Amniotic epithelial cell (primary cell): Measurements from ENCODE around the gene PFKFB3.
"Not testable (repeated sequence)": the region's sequence is repeated elsewhere in the genome, so short reads cannot be mapped to it uniquely, and the experiment has no call there.

Experiments used
- DNase-seq: peaks from one replicate; pipeline ENCODE4 v3.0.0-alpha.2; 2010; ENCODE audit warnings: low read depth

Gene PFKFB3

DNA sequence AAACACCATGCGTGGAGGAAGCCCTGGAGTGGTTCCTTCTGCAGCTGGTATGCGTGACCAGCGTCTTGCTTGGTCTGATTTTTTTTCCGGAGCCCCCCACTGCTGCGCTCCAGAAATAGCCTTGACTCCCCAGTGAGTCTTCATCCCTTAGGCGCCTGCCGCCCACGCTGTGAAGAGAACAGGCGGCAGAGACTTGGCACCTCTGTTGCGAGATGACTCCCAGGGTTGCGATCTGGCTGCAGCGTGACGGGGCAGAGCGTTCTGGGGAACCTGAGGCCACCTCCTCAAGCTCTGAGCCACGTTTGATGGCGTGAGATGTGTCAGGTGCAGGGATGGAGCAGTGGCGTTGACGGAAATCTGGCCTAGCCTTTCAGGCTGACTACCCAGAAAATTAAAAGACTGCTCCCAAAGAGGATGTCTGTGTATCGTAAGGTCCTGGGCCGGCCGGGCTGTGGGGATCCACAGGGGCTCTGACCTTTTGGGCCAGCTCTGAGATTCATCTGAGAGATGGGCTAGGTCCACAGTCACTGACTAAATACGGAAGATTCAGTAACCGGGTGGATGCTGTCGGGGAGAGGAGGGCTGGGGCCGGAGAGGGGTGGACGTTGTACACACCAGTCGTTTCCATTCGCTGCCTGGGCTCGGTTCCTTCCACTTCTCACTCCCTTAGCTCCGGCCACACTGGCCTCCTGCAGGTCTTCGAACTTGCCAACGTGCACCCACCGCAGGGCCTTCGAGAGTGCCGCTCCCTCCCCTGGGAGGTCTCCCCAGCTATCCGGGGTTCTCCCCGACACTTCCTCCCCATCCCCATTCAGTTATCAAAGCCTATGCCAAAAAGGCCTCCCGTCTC lies 33.8 kb downstream of the PFKFB3 start:
- DNase-seq = no peak

DNA sequence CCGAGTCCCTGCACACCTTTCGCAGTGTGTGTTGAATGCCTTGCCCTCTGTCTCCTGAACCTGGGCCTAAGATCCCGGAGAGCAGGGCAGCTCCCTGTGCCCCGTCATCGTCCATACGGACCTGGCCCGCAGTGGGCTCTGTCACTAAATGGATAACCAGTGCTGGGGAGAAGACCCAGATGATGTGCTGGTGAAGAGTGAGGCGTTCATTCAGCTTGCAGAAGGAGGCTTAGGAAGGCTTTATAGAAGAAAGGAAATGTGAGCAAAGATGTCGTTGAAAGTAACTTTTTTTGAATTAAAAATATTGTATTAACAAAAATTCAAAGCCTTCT lies 34.4 kb downstream of the PFKFB3 start:
- no peak for DNase-seq

DNA sequence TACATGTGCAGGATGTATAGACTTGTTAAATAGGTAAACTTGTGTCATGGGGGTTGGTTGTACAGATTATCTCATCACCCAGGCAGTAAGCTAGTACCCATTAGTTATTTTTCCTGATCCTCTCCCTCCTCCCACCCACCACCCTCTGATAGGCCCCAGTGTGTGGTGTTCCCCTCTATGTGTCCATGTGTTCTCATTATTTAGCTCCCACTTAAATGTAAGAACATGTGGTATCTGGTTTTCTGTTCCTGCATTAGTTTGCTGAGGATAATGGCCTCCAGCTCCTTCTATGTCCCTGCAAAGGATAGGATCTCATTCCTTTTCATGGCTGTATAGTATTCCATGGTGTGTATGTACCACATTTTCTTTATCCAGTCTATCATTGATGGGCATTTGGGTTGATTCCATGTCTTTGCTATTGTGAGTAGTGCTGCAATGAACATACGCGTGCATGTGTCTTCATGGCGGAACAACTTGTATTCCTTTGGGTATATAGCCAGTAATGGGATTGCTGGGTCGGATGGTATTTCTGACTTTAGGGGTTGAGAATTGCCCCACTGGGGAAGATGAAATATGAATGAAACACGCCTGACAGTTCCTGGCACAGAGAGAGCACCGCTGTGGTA lies 36.0 kb downstream of the PFKFB3 start:
- not testable (repeated sequence) for DNase-seq

DNA sequence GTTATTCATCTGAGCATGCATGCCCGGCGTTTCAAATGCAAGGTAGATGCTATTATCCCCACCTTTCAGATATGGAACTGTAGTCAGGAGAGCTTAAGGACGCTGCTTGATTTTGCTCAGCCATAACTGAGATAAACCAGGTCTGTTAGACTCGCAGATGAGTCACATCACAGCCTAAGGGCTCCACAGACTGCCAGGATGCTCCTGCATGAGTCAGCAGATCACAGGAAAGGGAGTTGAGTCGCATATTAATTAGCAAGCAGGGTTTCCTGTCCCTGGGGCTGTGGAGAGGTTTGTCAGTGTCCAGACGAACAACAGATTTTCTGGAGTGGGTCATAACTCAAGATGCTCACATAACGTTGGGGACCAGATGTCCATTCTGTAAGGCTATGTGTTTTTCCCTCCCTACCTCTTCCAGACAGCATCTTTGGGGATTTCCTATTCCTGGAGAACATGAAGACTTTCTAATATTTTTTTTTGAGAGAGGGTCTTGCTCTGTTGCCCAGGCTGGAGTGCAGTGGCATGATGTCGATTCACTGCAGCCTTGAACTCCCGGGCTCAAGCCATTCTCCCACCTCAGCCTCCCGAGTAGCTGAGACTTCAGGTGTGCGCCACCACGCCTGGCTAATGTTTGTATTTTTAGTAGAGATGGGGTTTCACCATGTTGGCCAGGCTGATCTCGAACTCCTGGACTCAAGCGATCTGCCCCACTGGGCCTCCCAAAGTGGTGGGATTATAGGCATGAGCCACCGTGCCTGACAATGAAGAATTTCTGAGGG lies 36.7 kb downstream of the PFKFB3 start:
- DNase-seq = peak; percentile 99

DNA sequence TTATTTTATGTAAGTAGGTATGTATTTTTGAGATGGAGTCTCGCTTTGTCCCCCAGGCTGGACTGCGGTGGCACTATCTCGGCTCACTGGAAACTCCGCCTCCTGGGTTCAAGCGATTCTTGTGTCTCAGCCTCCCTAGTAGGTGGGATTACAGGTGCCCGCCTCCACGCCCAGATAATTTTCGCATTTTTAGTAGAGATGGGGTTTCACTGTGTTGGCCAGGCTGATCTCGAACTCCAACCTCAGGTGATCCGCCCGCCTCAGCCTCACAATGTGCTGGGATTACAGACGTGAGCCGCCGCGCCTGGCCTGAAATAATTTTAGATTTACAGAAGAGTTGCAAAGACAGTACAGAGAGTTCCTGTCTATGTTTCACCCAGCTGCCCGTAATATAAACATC lies 37.5 kb downstream of the PFKFB3 start:
- peak; percentile 13 for DNase-seq

DNA sequence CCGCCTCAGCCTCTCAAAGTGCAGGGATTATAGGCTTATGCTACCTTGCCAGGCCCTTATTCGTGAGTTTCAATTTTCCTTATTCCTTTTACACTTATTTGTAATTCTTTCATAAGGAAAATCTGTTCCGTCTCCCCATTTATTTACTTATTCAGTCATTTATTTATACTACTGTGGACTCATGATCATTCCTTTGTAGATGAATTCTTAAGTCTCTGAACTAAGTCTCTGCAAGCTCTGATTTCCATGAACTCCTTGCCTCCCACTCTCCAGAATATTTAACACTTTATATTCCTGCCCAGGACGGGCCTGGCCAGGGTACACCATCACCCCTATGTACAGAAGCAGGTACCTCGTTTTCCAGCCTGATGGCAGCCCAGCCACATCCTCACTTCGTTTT lies 39.4 kb downstream of the PFKFB3 start:
- DNase-seq = no peak

DNA sequence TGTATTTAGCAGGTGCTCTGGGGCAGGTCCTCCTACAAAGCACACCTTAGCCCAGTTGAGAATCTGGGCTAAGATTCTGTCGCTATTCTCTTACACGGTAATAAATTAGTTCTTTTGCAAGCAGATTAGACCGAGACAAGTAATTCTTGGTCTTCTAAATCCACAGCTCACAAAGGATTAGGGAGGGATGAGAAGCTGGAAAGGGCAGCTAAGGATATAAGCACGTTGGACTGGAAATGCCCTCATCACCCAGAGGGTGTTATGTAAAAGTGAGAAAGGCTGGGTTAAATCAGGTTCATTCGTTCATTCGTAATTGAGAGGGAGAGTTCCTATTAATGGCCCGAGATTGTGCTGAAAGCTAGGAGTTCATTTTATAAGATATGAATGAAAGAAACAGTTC lies 41.8 kb downstream of the PFKFB3 start:
- peak; percentile 28 for DNase-seq

DNA sequence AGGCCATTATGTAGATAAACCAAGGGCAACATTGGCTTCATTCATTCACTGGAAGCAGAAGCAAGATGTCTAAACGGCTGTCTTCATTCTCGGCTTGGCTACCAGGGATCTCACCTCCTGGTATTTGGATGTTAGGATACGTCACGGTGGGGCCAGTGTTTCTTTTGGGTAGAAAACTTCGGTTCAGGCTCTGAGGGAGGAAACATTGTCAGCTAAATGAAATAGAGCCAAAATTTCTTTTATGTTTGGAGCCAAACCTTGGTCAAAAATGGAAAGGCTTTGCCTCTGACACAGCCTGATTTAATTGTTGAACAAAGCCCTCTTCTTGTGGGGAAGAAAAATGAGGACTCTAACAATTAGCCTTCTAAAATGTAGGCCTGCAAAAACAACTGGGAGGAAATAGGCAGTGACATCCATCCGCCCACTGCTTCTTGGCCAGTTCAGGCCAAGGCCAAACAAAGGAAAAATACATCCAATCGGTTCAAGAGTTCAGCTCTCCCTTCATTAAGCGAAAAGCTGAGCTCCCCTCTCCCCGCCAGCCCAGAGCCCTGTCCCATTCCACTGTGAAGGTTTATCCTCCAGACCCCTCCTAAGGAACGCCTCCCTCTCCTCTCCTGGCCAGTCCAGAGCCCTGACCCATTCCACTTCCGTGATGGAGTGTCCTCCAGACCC lies 44.4 kb downstream of the PFKFB3 start:
- DNase-seq = no peak

DNA sequence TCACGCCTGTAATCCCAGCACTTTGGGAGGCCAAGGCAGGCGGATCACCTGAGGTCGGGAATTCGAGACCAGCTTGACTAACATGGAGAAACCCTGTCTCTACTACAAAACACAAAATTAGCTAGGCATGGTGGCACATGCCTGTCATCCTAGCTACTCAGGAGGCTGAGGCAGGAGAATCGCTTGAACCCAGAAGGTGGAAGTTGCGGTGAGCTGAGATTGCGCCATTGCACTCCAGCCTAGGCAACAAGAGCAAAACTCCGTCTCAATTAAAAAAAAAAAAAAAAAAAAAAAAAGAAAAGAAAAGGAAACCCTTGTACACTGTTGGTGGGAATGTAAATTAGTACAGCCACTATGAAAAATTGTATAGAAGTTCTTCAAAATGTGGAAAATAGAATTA lies 46.2 kb downstream of the PFKFB3 start:
- DNase-seq = not testable (repeated sequence)

DNA sequence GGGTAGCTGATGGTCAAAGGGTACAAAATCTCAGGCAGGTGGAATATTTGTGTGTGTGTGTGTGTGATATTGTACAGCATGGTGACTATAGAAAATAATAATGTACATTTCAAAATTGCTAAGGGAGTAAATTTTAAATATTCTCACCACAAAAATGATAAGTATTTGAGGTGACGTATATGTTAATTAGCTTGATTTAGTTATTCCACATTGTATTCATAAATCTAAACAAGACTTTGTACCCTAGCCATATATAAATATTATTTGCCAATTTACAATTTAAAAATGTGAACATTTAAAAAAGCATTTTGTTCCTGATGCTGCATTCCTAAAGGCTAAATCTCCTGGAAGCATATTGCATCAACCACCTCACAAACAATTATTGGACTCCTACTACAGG lies 47.0 kb downstream of the PFKFB3 start:
- DNase-seq = no peak

DNA sequence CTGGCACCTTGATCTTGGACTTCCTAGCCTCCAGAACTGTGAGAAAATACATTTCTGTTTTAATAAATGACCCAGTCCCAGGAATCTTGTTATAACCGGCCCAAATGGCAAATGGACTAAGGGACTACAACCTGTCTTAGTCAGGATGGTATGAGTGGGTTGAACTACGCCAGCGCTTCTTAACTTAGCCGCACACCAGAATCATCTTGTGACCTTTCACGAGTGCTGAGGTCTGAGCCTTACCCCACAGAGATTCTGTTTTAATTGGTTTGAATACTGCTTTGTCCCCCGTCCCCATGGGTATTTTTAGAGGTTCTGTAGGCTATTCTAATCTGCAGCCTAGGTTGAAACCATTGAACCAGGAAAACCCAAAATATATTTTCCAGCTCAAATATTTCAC lies 48.0 kb downstream of the PFKFB3 start:
- DNase-seq = no peak

DNA sequence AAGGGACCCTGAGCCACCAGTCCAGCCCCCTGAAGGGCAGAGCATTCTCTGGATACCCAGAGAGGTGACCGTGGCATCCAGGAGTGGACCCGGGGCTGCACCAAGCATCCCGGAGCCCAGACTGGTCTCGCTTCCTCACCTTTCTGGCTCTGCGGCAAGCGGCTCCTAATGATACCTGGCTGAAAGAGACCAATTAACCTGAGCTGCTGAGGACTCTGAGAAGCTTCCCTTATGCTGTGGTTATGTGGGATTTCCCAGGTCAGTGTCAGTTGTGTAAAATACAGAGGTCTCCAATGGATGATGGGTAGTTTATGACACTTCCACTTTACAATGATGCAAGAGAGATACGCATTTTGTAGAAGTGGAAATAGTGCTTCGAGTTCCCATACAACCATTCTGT lies 51.5 kb downstream of the PFKFB3 start:
- no peak for DNase-seq

DNA sequence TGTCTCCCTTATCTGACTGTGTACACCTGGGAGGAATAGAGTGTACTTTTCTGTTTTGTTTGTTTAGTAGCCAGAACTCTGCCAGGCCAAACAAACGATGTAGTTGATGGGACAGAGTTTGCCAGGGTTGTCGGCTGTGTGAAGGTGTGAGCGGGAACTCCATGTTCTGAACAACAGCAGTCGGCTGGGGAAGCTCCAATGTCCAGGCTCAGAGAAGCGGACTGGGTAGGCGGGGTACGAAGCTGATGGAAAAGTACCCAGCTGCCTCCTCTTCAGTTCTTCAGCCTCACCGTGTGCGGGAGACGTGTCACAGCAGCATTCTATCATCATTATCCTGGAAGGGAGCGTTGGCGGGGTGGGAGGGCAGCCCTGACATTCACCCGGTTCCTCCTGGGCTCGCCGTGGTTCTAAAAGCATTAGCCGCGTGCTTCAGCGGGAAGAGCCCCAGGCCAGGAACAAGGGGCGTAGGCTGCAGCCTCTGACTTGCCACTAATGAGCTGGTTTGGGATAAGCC lies 52.9 kb downstream of the PFKFB3 start:
- no peak for DNase-seq

DNA sequence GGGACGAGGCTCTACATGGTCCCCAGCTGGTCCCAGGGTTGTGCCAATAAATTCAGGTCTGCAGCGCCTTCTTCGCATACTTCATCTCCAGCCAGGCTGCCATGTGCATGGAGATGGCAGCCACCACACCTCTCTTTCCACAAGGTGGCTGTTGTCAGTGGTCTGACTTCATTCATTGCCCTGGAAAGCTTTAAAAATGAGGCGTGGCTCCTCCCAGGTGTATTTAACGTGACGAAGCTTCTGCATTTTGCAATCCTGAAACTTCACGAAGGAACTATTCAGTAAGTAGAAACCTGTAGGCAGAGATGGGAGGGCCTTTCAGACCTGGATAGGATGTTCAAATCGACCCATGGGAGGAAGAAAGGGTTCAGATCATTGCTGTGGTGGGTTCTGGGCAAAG lies 53.7 kb downstream of the PFKFB3 start:
- DNase-seq = no peak

DNA sequence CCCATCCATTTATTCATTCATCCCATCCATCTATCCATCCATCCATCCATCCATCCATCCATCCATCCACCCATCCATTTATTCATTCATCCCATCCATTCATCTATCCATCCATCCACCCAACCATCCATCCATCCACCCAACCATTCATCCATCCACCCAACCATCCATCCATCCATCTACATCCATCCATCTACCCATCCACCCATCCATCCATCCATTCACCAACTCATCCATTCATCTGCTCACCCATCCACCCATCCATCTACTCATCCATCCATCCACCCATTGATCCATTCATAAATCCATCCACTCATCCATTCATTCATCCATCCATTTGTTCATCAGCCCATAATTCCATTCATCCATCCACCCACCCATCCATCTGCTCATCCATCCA lies 56.4 kb downstream of the PFKFB3 start:
- no peak for DNase-seq

DNA sequence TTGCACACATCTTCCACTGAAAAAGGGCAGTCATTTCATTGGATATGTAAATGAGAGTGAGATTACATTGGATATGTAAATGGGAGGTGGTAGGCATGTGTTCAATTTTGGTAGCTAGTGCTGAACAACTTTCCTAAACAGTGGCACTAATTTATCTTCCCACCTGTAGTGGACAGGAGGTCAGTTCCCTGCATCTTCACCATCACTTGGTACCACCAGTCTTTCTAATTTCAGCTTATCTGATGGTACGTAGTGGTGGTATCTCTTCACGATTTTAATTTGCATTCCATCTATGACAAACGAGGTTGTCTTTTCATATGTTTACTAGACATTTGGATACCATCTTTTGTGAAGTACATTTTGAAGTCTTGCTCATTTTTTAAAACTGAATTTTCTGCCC lies 58.1 kb downstream of the PFKFB3 start:
- DNase-seq = no peak

DNA sequence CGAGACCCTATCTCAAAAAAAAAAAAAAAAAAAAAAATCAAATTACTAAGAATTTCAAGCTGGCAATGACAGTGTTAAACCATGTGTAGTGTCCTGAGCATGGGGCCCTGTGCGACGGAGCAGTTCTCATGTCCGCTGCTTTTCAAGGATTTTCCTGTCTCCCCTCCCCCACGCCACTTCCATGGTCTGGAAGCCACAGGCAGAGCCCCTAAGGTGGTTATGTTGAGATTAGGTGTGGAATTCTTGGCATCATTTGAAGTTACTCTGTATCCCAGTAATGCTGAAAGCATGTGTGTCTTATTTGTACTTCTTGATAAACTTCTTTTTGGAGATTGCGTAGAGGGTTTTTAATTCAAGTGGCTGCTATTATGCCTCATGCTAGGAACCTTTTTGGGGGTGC lies 65.2 kb downstream of the PFKFB3 start:
- DNase-seq = peak; percentile 53

DNA sequence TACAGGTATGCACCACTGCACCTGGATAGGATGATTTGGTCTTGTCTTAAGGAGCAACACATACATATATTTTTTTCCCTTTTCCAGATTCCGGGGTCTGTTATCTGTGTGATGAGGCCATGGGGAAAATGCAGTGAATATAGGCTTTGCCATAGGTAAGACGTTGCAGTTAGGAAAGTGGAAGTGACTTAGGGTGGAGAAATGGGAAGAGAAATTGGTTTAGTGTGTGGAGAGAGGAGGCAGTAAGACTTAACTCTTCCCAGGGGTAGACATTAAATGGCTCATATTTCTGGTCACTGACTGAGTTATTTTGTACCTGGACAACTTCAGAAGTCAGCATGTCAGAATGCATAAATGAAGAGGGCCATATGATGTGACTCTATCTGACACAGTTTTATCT lies 66.7 kb downstream of the PFKFB3 start:
- no peak for DNase-seq

DNA sequence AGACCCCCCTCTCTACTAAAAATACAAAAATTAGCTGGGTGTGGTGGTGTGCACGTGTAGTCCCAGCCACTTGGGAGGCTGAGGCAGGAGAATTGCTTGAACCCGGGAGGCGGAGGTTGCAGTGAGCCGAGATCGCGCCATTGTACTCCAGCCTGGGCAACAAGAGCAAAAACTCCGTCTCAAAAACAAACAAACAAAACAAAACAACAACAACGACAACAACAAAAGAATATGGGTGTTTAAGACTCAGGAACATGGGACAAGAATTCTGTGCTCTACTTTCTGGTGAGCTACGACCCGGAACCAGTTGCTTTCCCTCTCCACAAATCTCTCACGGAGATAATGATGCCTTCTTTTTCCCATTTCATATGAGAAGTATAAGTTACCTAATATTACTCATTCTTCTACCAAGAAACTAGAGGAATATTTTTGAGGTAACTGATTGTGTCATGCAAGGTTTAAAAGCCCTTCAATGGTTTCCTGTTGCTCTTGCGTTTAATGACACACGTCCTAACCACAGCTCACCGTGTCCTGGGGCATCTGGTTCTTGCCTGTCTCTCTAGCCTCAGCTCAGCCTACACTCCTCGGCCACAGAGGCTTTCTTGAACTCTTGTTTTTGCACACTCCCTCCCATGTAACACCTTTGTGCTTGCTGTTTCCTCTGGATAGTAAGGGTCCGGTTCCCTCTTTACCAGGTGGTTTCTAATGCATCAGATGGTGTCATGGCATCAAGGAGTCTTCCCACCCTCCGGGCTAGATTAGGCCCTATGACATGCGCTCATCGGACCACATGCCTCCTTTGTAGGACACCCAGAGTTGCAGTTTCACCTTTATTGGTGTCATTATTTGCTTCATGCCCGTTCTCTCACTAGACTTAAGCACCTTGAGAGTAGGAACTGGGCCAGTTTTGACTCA lies 67.5 kb downstream of the PFKFB3 start:
- DNase-seq = peak; percentile 68

DNA sequence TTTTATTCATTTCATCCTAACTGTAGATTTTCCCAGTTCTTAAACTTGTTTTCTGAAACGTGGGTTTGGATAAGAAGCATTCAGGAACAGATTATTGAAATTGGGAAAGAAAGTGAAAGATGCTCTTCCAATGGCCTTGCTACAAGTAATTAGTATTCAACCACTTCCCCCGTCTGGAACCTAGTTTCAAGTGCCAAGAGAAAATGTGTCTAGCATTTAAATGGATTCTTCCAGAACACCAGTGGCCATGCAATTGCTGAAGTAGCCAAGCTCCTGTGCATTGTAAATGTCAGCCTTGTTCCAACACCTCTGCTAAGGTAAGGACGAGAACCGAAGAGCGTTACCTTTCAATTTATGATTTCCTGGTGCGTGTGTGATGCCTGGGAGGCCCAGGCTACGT lies 68.2 kb downstream of the PFKFB3 start:
- DNase-seq = no peak

DNA sequence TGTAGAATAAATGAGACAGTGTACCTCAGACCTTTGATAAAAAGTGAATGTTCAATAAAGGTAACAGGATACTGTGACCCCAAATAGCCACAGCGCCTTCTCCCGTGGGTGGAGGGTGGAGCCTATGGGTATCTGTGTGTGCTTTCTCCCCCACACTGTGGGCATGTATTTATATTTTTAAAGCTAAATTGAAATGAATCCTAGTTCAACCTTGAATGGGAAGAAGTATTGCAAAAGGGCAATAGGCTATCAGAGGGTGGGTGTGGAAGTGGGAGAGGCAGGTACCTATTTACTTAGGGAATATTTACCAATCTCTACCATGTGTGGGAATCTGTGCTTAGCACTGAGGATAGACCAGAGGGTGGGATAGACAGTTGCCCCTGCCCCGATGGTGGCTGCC lies 68.9 kb downstream of the PFKFB3 start:
- DNase-seq = no peak
